NCI-H82 treated with DMSO at 0.1 percent for 48 hours (cell line): Measurements from ENCODE around the gene FMO1.
A peak's percentile ranks its signal among the peaks of the same experiment; 100 is the strongest.
"Not testable (repeated sequence)": the region's sequence is repeated elsewhere in the genome, so short reads cannot be mapped to it uniquely, and the experiment has no call there.

ENCODE experiments used
- DNase-seq: peaks from one replicate; lab custom pipeline; 2025; ENCODE audit not compliant: unreplicated experiment; lab: John Stamatoyannopoulos, UW

FMO1 gene

DNA sequence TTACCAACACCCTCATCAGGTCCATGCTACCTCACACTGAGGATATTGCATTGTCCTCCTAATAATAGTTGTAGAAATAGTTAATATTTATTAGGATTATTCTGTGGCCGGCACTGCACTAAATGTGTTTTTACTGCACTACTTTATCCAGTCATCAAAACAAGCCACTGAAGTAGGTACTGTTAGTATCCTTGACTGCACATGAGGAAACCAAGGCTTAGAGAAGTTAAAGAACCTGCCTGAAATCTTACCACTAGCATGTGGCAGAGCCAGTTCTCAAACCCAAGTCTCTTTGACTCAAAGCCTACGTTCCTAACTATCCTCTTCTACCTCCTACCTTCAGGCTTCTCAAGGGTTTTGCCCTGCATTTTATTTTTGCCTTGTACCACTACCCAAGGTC is 30.9 kb downstream of the FMO1 start:
- DNase-seq, result no peak

DNA sequence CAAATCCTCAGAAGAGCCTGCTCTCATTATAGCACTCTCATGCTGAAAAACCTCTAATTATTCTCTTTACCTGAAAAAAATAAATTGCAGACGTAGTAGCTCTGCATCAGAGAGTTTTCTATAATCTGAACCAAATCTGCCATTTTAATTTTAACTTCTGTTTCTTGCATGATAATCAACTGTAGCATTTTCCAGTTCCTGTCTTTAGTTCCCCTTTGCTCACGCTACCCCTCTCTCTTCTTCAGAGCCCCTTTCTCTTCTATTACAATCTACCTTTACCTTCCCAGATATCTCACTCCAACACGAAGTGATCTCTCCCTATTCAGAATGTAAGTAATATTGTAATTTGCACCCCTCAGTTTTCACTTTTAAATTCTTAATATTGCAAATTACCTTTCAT is 31.4 kb downstream of the FMO1 start:
- DNase-seq, result no peak

DNA sequence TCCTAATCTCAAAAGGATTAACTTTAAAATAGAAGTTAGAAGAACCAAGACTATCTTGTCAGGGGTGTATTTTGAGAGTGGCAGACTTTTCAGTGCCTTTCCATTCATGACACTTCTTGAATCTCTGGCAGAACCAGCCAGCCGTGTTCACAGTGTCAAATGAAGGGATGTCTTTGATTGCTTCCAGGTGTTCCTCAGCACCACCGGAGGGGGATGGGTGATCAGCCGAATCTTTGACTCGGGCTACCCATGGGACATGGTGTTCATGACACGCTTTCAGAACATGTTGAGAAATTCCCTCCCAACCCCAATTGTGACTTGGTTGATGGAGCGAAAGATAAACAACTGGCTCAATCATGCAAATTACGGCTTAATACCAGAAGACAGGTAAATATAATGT is 32.3 kb downstream of the FMO1 start:
- DNase-seq, result no peak

DNA sequence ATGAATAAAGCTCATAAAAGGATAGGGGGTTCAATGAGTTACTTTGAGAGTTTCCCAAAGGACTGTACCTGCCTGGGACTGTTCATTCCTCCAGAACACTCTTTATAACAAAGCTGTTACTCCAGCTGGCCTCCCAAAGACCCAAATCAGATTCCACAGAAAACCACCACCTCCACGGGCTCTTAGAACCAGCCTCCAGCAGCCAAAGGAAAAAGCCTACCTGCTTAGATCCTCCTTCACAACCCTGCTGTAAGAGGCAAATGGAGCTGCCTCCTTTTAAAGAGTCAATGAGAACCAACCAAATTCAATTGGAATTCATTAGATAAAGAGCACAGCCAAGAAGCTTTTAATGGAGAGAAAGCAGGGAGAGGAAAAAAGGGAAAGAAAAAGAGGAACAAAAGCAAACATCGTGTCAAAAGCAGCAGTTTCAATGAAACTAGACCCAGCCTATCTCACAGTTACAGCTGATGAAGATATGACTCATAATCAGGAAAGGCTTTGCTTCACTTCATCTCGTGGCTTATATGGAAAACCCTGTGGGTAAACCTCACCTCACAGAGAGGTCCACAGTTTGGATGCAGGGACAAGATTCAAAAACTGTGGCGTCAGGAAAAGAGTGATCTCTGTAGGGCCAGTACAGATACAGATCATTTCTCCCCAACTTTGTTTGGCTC is 37.9 kb downstream of the FMO1 start:
- no peak for DNase-seq

DNA sequence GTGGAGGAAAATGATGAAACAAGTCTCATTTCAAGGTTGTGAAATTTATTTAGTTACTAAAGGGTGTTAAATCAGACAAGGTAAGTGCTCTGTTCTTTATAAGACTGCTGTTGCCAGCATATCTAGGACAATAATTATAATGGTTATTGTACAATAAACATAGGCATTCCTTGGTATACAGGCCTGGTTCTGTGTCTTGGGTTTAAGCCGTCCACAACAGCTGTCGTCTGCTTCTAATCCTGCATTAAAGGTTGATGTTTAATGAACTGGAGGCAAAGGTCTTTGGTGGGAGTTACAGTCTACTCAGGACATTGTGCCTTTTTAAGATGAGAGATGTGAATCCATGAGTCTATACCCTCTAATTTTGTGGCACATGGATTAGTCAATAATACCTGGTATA is 42.3 kb downstream of the FMO1 start:
- peak; percentile 93 for DNase-seq

DNA sequence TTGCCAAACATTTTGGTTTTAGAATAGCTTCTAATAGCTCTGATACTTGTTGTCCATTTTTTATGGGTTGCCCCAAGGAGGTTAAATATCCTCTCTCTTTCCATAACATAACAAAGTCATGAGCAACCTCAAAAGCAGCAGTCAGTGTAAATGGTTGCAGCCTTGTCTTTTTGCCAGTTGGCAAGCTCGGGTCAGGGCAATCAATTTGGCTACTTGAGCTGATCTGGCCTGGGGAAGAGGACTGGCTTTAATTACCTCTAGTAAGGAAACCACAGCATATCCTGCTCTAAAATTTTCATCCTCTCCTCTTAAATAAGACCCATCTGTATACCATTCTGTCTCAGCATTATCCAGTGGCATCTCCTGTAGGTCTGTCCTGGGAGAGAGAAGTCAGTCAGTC is 44.5 kb downstream of the FMO1 start:
- DNase-seq, result no peak

DNA sequence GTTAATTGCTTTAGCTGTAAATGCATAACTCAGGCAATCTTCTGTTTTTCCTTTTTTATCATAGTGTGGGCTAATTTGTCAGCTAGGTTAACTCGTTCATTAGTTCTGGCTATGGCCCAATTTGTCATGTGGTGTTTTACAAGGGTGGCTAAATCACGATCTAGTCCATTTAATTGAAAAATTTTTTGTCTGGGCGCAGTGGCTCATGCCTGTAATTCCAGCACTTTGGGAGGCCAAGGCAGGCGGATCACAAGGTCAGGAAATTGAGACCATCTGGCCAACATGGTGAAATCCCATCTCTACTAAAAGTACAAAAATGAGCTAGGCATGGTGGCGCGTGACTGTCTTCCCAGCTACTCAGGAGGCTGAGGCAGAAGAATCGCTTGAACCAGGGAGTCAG is 47.1 kb downstream of the FMO1 start:
- not testable (repeated sequence) for DNase-seq

DNA sequence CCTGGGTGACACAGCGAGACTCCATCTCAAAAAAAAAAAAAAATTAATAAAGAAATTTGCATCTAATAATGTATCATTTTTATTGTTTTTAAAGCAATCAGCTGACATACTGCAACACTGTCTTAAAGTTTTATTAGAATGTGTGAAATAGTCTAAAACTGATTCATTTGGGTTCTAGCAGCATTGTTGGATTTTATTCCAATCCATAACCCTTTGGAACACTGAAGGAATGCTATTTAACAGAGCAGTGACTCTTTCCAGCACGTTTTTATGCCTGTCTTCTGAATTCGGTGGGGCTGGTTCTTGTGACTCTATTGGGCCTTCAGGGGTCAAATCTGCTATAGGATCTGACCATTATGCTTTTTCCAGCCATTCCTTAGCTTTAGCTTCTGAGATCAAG is 47.5 kb downstream of the FMO1 start:
- no peak for DNase-seq

DNA sequence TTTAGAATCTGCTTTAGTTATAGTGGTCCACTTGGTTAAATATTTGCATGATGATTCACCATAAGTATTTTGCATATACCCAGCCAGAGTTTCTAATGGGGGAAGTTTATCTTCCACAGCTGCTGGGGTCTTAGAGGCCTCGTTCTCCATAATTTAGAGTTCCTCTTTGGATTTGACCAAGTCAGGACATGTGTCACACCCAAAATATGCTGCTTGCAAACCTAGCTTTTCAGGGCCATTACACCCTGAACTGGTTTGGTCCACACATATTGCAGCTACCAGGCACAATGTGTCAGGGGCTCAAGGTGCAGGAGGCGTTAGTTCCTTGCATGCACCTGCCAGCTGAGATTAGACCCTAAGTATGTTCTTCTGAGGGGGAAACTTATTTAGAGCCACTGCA is 48.6 kb downstream of the FMO1 start:
- no peak for DNase-seq

DNA sequence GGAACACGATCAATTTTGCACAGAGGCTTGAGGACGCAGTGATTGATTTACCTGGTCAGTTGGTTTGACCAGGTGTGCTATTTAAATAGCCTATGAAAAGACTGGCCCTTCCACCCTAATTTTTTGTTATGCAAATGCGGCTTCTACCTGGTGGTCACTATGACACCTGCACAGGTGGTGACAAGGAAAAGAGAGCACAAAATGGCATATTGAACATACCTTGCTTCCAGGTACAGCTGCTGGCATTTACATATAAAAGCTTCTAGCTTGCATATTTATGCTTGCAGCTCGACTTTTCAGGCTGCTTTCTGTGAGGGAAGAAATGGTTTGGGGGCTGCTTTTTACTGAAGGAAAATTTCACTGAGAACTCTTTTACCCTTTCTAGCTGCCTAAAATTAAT is 50.4 kb downstream of the FMO1 start:
- no peak for DNase-seq

DNA sequence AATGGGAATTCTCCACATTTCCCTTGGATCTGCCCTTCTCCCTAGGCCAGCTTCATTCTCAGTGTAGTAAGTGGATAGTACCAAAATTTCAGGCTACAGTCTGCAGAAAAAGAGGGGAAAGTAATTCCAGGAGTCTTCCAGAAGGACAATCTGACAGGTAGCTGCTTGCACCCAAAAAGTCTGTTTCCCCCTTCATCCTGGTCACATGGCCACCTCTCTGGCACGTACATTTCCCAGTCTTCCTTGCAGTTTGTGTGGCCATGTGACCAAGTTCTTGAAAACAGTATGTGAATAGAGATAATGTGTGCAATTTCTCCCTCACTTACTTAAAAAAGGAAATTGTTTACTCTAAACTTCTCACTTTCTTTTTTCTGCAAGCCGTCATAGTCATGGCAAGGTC is 51.0 kb downstream of the FMO1 start:
- no peak for DNase-seq

DNA sequence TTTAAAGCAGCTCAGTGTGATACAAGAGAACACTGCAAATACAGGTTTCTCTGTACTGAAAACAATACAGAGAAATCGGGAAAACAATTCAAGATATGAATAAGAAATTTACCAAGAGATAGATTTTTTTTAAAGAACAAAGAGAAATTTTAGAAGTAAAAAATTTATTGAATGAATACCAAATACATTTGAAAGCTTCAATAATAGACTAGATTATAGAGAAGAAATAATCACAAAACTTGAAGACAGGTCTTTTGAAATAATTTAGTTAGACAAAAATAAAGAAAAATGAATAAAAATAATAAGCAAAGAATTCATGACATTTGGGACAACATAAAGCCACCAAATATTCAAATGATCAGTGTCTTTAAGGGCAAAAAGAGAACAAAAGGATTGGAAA is 52.1 kb downstream of the FMO1 start:
- DNase-seq, result no peak

DNA sequence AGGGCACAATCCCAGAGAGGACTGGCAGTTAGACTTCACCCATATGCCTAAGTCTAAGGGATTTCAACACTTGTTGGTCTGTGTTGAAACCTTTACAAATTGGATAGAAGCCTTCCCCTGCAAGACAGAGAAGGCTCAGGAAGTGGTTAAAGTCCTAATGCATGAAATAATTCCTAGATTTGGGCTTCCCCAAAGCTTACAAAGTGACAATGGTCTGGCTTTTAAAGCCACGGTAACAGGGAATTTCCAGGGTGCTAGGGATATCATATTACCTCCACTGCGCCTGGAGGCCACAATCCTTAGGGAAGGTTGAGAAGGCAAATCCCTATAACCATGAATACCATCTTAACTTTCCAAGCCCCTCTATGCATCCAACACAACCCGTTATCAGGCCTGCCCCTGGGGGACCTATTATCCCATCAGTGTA is 62.4 kb downstream of the FMO1 start:
- DNase-seq, result peak; percentile 32

DNA sequence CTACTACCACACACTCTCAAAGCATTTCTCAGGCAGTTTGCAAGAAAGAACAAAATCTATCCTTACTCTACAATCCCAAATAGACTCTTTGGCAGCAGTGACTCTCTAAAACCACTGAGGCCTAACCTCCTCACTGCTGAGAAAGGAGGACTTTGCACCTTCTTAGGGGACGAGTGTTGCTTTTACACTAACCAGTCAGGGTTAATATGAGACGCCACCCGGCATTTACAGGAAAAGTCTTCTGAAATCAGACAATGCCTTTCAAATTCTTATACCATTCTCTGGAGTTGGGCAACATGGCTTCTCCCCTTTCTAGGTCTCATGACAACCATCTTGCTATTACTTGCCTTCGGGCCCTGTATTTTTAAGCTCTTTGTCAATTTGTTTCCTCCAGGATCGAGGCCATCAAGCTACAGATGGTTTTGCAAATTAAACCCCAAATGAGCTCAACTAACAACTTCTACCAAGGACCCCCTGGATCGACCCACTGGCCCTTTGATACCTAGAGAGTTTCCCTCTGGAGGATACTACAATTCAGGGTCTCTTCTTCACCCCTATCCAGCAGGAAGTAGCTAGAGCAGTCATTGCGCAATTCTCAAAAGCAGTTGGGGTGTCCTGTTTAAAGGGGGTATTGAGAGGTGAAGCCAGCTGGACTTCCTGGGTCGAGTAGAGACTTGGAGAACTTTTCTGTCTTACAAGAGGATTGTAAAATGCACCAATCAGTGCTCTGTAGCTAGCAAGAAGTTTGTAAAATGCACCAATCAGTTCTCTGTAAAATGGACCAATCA is 63.7 kb downstream of the FMO1 start:
- no peak for DNase-seq

DNA sequence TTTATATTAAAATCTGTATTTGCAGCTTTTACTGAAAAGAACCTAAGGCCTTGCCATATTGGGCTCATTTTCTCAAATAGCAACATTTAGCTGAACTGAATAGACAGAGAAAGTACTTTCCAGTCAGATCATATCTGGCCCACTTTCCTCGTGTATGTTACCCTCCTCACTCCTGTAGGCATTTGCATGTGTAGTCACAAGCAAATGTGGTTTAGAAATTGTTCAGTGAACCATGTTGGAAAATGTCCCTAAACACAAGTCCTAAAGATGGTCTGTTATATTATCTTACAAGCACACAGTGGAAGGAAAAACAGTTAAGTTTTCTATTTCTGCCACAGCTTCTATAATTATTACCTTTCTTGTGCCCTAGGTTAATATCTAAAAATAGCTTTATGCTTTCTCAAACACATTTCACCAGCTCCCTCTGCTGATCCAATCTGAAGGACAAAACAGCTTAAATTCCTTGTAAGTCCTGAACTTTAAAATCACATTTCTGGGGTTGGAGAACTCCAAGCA is 65.1 kb downstream of the FMO1 start:
- DNase-seq, result no peak

DNA sequence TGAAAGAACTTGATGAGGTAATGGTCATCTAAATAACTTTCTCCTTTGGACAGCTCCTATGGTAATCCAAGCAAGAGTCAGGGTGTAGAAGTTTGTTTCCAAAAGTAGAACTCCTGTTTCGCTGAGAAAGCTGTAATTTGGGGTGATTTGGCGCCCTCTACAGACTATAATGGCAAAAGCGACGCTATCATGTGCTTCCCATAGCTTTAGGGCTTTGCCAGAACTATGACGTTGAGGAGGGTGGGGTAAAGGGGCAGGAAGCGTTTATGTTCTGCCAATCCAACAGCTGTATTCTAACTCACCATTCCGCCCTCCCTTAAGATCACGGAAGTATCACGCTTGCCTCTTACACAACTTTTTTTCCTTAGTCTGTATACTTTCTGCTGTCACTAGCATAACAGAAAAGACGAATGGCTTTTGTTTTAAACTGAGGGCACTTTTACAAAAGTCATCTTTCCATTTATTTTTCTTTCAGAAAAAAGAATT is 65.6 kb downstream of the FMO1 start, which contains the start of gene FMO4:
FMO4 (plus strand) TSS at position 349 of the 486 bp plus-strand sequence. CDS start 5,643 bp downstream, outside the sequence.
- peak; percentile 97 for DNase-seq

DNA sequence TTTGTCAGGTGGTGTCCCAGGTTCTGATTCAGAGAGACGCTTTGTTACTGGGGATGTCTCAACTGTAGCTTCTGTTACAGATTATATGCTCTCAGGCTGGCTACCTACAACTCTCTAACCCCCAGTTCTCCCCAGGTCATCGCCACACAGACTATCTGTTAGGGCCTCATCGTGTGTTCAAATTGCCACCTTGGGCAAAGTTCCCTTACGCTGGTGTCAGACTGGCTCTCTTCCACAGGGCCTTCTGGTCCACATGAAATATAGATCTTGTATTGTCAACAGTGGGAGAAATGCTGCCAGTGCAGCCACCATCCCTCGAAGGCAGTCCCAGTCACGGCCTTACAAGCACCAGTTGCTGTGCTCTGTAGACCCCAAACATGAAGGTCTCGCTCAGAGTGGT is 81.0 kb downstream of the FMO1 start:
- no peak for DNase-seq

DNA sequence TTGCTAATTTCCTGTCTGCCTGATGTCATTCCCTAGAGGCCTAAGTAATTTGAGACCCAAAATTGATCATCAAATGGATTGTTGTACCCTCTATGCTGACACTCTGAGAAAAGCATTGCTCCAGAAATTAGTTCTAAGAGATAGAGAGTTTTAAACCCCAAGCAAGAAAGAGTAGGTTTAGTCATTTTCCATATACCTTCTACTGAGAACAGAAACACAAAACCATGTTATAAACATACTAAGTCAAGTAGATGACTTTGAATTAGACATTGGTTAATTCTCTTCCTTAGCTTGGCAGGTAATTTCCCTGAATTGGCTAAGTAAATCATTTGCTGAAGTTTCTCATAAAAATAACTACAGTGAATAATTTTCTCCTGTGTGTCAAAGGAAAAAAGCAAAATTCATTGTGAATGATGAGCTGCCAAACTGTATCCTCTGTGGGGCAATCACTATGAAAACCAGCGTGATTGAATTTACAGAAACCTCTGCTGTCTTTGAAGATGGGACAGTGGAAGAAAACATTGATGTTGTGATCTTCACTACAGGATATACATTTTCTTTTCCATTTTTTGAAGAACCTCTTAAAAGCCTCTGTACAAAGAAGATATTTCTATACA is 85.8 kb downstream of the FMO1 start:
- DNase-seq, result no peak
